Stimulated activated CD4-positive, alpha-beta T cell treated with anti-CD3 and anti-CD28 coated beads, TNF-alpha, amount 100 ng/mL, for 24 hours (primary cell): ENCODE results near the gene SSU72.
"Not testable (repeated sequence)": the region's sequence is repeated elsewhere in the genome, so short reads cannot be mapped to it uniquely, and the experiment has no call there.

Experiments
- DNase-seq, 3 experiments: peaks; one replicate each; pipeline ENCODE4 v3.0.0-alpha.2; 2020; ENCODE audit warnings: low read depth in 3 of 3

Gene SSU72

GRCh38 chr1:1541956-1542765 lies 32.5 kb downstream of the SSU72 start:
- DNase-seq, result no peak

GRCh38 chr1:1540818-1541628 lies 33.6 kb downstream of the SSU72 start:
- no peak for DNase-seq

- peak; percentile 9 to 59 (median 42) for DNase-seq
These were observed 34.4 kb downstream of the SSU72 start, which contains the start of gene TMEM240 for GRCh38 chr1:1540090-1540817. TSS of gene TMEM240 (minus strand) at chr1:1540624. CDS start at chr1:1540346, 278 bp downstream.

- DNase-seq, result no peak
These were observed 35.2 kb downstream of the SSU72 start for GRCh38 chr1:1539310-1540089.

GRCh38 chr1:1538989-1539309 lies 35.7 kb downstream of the SSU72 start:
- DNase-seq, result no peak

- DNase-seq, result no peak
These were observed 36.3 kb downstream of the SSU72 start for GRCh38 chr1:1538334-1538733.

GRCh38 chr1:1537626-1538250 lies 36.9 kb downstream of the SSU72 start:
- no peak for DNase-seq

GRCh38 chr1:1536938-1537546 lies 37.6 kb downstream of the SSU72 start:
- DNase-seq, result no peak

- no peak for DNase-seq
These were observed 38.4 kb downstream of the SSU72 start for GRCh38 chr1:1536019-1536937.

- DNase-seq, result no peak
These were observed 39.3 kb downstream of the SSU72 start for GRCh38 chr1:1535201-1536018.

GRCh38 chr1:1534401-1535154 lies 40.1 kb downstream of the SSU72 start:
- no peak for DNase-seq

GRCh38 chr1:1533894-1534291 lies 40.8 kb downstream of the SSU72 start:
- DNase-seq, result not testable (repeated sequence)

GRCh38 chr1:1533176-1533893 lies 41.3 kb downstream of the SSU72 start:
- DNase-seq, result not testable (repeated sequence)

GRCh38 chr1:1531947-1532346 lies 42.7 kb downstream of the SSU72 start:
- no peak for DNase-seq

GRCh38 chr1:1529936-1530335 lies 44.7 kb downstream of the SSU72 start:
- DNase-seq, result no peak

GRCh38 chr1:1529321-1529720 lies 45.3 kb downstream of the SSU72 start:
- DNase-seq, result no peak
